A673 (cell line): ENCODE measurements around the gene P4HA2. TPM values are rescaled to one million over a fixed set of nuclear protein-coding genes. Genes with fewer than 3 reads are reported as not detected.

Experiments used
- BruUV-seq: library from RNA; stranded (reverse); fragments of 400-500 nt; replicated peaks from 2 replicates; lab custom pipeline; 2021; lab: Mats Ljungman, UMichigan
- CTCF ChIA-PET: fragments of 300-600 bp; sonication (Branson Sonifier 250); formaldehyde crosslinking; loops from one replicate; lab custom pipeline; 2022; ENCODE audit warnings: antibody characterized with exemption; lab: Charles Lee
- POLR2A ChIA-PET: fragments of 300-600 bp; sonication (Branson Sonifier 250); formaldehyde crosslinking; loops from one replicate; lab custom pipeline; 2022; ENCODE audit warnings: antibody characterized with exemption; ENCODE audit not compliant: low non-redundant PET; lab: Charles Lee
- DNase-seq: peaks from one replicate; pipeline ENCODE4 v3.0.0-alpha.2; 2015; ENCODE audit warnings: low spot score
- H3K27ac ChIP-seq: fragments of 200-600 bp; sonication (generic); 2 replicates; pipeline ENCODE4 v1.5.1; 2016; ENCODE audit warnings: mixed run types, low read depth, mild to moderate bottlenecking, mixed read lengths, antibody characterized with exemption, low read length; ENCODE audit not compliant: poor library complexity, severe bottlenecking
- H3K27me3 ChIP-seq: fragments of 200-600 bp; sonication (generic); replicated peaks from 2 replicates; pipeline ENCODE4 v1.6.1; 2017; ENCODE audit warnings: mixed run types, low read depth, mild to moderate bottlenecking, mixed read lengths, antibody characterized with exemption, low read length; ENCODE audit not compliant: insufficient read depth, poor library complexity
- H3K36me3 ChIP-seq: fragments of 200-600 bp; sonication (generic); 2 replicates; pipeline ENCODE4 v1.6.1; 2016; ENCODE audit warnings: mixed run types, mild to moderate bottlenecking, mixed read lengths, antibody characterized with exemption, low read length; ENCODE audit not compliant: insufficient read depth, poor library complexity, severe bottlenecking
- H3K4me1 ChIP-seq: fragments of 200-600 bp; sonication (generic); 2 replicates; pipeline ENCODE4 v1.6.1; 2017; ENCODE audit warnings: mixed run types, mild to moderate bottlenecking, mixed read lengths, antibody characterized with exemption, low read length; ENCODE audit not compliant: insufficient read depth, poor library complexity, severe bottlenecking
- H3K4me3 ChIP-seq: fragments of 200-600 bp; sonication (generic); 2 replicates; pipeline ENCODE4 v1.5.1; 2016; ENCODE audit warnings: low read depth, mixed run types, mild to moderate bottlenecking, mixed read lengths, low read length; ENCODE audit not compliant: poor library complexity, severe bottlenecking
- H3K9me3 ChIP-seq: fragments of 200-600 bp; sonication (generic); 2 replicates; pipeline ENCODE4 v1.6.1; 2016; ENCODE audit warnings: mixed run types, low read depth, mild to moderate bottlenecking, mixed read lengths, antibody characterized with exemption, low read length; ENCODE audit not compliant: poor library complexity, severe bottlenecking
- EZH2 ChIP-seq: fragments of 200-600 bp; sonication (generic); IDR thresholded peaks from 2 replicates; pipeline ENCODE4 v1.6.1; 2017; ENCODE audit warnings: borderline replicate concordance, low read depth, mild to moderate bottlenecking, mixed read lengths, antibody characterized with exemption, low read length; ENCODE audit not compliant: poor library complexity, severe bottlenecking
- intact Hi-C: fragments of 100-400 bp; cut with micrococcal nuclease; formaldehyde crosslinking; loops from one replicate; pipeline ENCODE4 v1.10.0; 2022; ENCODE audit not compliant: unreplicated experiment
- total RNA-seq: library from RNA; stranded (reverse); gene quantifications from 2 replicates; pipeline ENCODE4 v1.2.3, GENCODE V29; 2021
- TF ChIP-seq, protein P1 (sequence below): fragments of 300-800, 200-600 bp; sonication (generic); conservative IDR thresholded peaks from 2 replicates; pipeline ENCODE4 v1.5.1; 2017; ENCODE audit warnings: low read depth, mild to moderate bottlenecking, antibody characterized with exemption, low read length, moderate library complexity, mixed read lengths

P4HA2 gene
- total RNA-seq, 1 experiment from 2014 or later, result 2.8 TPM

DNA sequence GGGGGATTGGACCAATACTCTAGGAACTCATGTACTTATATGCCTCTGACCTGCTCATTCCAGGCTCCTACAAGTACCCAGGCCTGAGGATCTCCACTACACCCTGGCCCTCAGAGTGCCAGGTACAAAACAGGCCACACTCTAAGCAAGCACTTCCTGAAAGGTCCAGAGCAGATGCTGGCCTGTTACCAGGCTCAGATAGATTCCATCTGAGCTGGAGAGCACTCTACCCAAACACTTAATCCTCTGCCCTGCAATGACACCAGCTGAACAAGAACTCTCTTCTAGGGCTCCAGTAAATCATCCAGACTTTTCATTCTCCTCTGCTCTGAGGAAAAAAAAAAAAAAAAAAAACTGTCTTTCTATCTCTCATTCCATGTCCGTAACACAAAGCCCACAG is 2.9 kb downstream of the P4HA2 start:
- DNase-seq, result no peak
- H3K27ac ChIP-seq, result no peak overlapping the region
- no peak overlapping the region for H3K4me3 ChIP-seq
- ChIA-PET CTCF (interaction anchor here (0.7 kb wide), 1 partner anchor 626 kb away, joined by 8 read pairs; no protein-coding TSS in a partner anchor), POLR2A (no interaction called here)
- intact Hi-C loops, result no loop called here
- H3K27me3 ChIP-seq, result no peaks in the 10 kb centered on the region
- peaks cover 18% of the 10 kb centered on the region for H3K4me1 ChIP-seq
- TF ChIP-seq, protein P1, sequence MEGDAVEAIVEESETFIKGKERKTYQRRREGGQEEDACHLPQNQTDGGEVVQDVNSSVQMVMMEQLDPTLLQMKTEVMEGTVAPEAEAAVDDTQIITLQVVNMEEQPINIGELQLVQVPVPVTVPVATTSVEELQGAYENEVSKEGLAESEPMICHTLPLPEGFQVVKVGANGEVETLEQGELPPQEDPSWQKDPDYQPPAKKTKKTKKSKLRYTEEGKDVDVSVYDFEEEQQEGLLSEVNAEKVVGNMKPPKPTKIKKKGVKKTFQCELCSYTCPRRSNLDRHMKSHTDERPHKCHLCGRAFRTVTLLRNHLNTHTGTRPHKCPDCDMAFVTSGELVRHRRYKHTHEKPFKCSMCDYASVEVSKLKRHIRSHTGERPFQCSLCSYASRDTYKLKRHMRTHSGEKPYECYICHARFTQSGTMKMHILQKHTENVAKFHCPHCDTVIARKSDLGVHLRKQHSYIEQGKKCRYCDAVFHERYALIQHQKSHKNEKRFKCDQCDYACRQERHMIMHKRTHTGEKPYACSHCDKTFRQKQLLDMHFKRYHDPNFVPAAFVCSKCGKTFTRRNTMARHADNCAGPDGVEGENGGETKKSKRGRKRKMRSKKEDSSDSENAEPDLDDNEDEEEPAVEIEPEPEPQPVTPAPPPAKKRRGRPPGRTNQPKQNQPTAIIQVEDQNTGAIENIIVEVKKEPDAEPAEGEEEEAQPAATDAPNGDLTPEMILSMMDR, result no peak
- no peak for TF ChIP-seq EZH2
- H3K36me3 ChIP-seq, result no peaks in the 10 kb centered on the region
- no TSS peak for BruUV-seq
- no peaks in the 10 kb centered on the region for H3K9me3 ChIP-seq

DNA sequence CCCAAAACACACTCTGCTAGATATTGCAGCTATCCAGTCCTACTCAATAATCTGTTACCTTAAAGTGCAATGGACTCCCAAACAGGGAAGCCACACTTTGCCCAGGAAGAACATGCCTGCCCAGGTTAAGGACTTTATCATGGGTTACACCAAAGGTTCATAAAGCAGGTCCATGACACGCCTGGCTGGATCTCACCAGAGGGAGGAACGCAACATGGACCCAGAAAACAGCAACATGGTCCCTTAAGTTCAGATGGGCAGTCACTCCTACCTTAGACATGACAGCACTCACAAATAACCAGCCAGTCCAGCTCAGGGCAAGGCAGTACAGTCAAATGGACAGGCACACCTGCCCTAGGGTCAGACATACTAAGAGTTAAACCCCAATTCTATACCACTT is 3.8 kb downstream of the P4HA2 start:
- no peaks in the 10 kb centered on the region for H3K27me3 ChIP-seq
- intact Hi-C loops, result no loop called here
- no peaks in the 10 kb centered on the region for H3K9me3 ChIP-seq
- no peak for TF ChIP-seq EZH2
- TF ChIP-seq, protein P1, result no peak
- POLR2A ChIA-PET, result no interaction called here
- H3K4me1 ChIP-seq, result peaks cover 18% of the 10 kb centered on the region
- no TSS peak for BruUV-seq
- no peak overlapping the region for H3K4me3 ChIP-seq
- H3K27ac ChIP-seq, result no peak overlapping the region
- DNase-seq, result no peak
- CTCF ChIA-PET, result no interaction called here
- no peaks in the 10 kb centered on the region for H3K36me3 ChIP-seq

DNA sequence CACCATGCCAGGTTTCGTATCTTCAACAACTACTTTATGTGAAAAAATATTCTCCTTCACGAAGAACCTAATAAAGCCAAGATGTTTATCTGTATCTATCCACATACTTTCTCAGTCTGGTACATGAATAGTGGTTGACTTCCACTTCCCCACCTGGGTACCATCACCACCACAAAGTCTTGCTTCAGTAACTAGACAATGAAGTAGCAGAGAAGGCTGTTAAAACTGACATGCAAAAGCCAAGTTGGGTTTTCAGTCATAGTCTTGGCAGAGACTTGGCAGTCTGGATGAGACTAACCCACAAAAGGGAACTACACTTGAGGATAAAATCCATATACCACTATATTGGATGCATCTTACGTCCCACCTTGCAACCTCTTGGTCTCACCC is 5.0 kb downstream of the P4HA2 start:
- H3K4me3 ChIP-seq, result no peak overlapping the region
- CTCF ChIA-PET, result no interaction called here
- no peaks in the 10 kb centered on the region for H3K36me3 ChIP-seq
- POLR2A ChIA-PET, result no interaction called here
- TF ChIP-seq, protein P1, result no peak
- TF ChIP-seq EZH2, result no peak
- intact Hi-C loops, result no loop called here
- no peaks in the 10 kb centered on the region for H3K9me3 ChIP-seq
- no peak for DNase-seq
- no TSS peak for BruUV-seq
- no peaks in the 10 kb centered on the region for H3K27me3 ChIP-seq
- peaks cover 18% of the 10 kb centered on the region for H3K4me1 ChIP-seq
- H3K27ac ChIP-seq, result no peak overlapping the region
